ENCODE results near the gene TDO2.

- TF ChIP-seq CTCF (conservative IDR thresholded peaks at IDR 0.05; ENCODE audit: low read length) (no peak), EZH2phosphoT487 (IDR thresholded peaks at IDR 0.05; ENCODE audit: borderline replicate concordance, low read depth, low read length) (no peak)
Measured at GRCh38 chr4:155904331-155904730, 835 bp downstream of the TDO2 start.

Measured in OCI-LY7 (cell line).